ENCODE results near the gene TDRD7.

Gene TDRD7

DNA sequence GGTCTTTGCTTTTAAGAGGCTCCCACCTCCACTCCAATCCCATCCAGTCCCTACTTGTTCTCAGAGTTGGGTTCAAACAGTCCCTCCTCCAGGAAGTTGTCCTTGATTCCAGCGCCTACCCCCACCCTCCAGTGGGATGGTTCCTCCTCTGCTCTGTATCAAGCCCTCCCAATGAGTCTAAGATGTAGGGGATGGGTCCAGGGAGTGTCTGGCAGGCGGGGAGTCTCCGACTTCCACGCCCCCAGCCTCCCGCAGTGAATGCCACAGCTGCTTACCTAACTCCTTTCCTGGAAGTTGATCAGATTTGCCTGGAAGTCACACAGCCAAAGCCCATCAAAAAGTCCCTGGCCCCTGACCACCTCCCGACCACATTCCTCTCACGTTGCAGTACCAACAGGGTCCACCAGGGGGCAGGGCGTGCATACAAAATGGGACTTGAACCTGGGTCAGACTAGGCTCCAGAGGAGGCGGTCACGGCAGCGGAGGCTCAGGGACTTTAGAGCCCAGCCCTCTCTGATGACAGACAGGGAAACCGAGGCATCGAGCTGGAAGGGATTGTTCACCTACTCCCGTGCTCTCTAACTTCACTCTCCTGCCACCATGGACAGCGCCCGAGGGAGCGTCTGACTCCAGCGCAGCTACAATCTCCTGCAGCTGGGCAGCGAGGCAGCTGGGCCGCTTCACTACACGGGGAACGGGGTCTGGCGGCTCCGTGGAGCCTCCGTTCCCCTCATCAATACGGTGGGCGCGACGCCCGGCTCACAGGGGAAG is 25.0 kb upstream of the TDRD7 start:
- H3K9me3 ChIP-seq (ENCODE audit: control insufficient read depth, low read length): no peaks in the 10 kb centered on the region
- H3K4me3 ChIP-seq (ENCODE audit: insufficient read depth, low read depth, low read length, poor library complexity, severe bottlenecking): no peak overlapping the region
- H3K27ac ChIP-seq (ENCODE audit: insufficient read depth, low read length, poor library complexity, severe bottlenecking): no peak overlapping the region
- H3K4me1 ChIP-seq (ENCODE audit: control insufficient read depth, insufficient read depth, low read length, poor library complexity, severe bottlenecking): peaks cover 12% of the 10 kb centered on the region
- peak; percentile 23 to 58 (median 34) for DNase-seq
- peaks cover 6% of the 10 kb centered on the region for H3K27me3 ChIP-seq (replicated peaks; ENCODE audit: control insufficient read depth, insufficient read depth, low read length, poor library complexity, severe bottlenecking)
- H3K36me3 ChIP-seq (ENCODE audit: control insufficient read depth, insufficient read depth, low read length): no peaks in the 10 kb centered on the region

GRCh38 chr9:97387504-97387886 is 24.4 kb upstream of the TDRD7 start:
- no peaks in the 10 kb centered on the region for H3K36me3 ChIP-seq (ENCODE audit: control insufficient read depth, insufficient read depth, low read length)
- no peak overlapping the region for H3K27ac ChIP-seq (ENCODE audit: insufficient read depth, low read length, poor library complexity, severe bottlenecking)
- H3K9me3 ChIP-seq (ENCODE audit: control insufficient read depth, low read length): no peaks in the 10 kb centered on the region
- no peak for DNase-seq
- H3K4me1 ChIP-seq (ENCODE audit: control insufficient read depth, insufficient read depth, low read length, poor library complexity, severe bottlenecking): peaks cover 12% of the 10 kb centered on the region
- no peak overlapping the region for H3K4me3 ChIP-seq (ENCODE audit: insufficient read depth, low read depth, low read length, poor library complexity, severe bottlenecking)
- H3K27me3 ChIP-seq (replicated peaks; ENCODE audit: control insufficient read depth, insufficient read depth, low read length, poor library complexity, severe bottlenecking): peaks cover 6% of the 10 kb centered on the region

GRCh38 chr9:97387936-97388684 is 23.8 kb upstream of the TDRD7 start:
- Histone ChIP-seq H3K4me1 (ENCODE audit: control insufficient read depth, insufficient read depth, low read length, poor library complexity, severe bottlenecking) (peaks cover 12% of the 10 kb centered on the region), H3K9me3 (ENCODE audit: control insufficient read depth, low read length) (no peaks in the 10 kb centered on the region), H3K36me3 (ENCODE audit: control insufficient read depth, insufficient read depth, low read length) (no peaks in the 10 kb centered on the region), H3K4me3 (ENCODE audit: insufficient read depth, low read depth, low read length, poor library complexity, severe bottlenecking) (no peak overlapping the region), H3K27ac (ENCODE audit: insufficient read depth, low read length, poor library complexity, severe bottlenecking) (no peak overlapping the region), H3K27me3 (replicated peaks; ENCODE audit: control insufficient read depth, insufficient read depth, low read length, poor library complexity, severe bottlenecking) (peaks cover 6% of the 10 kb centered on the region)
- no peak for DNase-seq

GRCh38 chr9:97388721-97389238 is 23.1 kb upstream of the TDRD7 start:
- Histone ChIP-seq H3K4me1 (ENCODE audit: control insufficient read depth, insufficient read depth, low read length, poor library complexity, severe bottlenecking) (peaks cover 12% of the 10 kb centered on the region), H3K9me3 (ENCODE audit: control insufficient read depth, low read length) (no peaks in the 10 kb centered on the region), H3K36me3 (ENCODE audit: control insufficient read depth, insufficient read depth, low read length) (no peaks in the 10 kb centered on the region), H3K27ac (ENCODE audit: insufficient read depth, low read length, poor library complexity, severe bottlenecking) (no peak overlapping the region), H3K4me3 (ENCODE audit: insufficient read depth, low read depth, low read length, poor library complexity, severe bottlenecking) (no peak overlapping the region), H3K27me3 (replicated peaks; ENCODE audit: control insufficient read depth, insufficient read depth, low read length, poor library complexity, severe bottlenecking) (peaks cover 6% of the 10 kb centered on the region)
- no peak for DNase-seq

DNA sequence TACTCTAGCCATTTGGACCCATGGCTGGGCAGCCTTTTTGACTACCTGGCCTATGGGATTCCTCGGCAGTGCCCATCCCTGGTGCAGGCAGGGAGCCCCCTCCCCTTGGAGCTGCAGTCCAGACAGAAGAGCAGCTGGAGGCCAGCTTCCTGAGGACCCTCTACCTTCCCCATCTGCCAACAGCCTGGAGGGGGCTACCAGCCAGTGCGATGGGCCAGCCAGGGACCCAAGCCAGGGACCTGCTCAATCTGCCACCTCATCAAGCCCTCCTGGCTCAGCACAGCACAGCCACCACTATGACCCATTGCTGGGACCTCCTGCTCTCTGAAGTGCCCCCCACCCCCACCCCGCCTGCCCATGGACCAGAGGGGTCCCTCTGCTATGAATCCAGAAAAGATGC is 22.6 kb upstream of the TDRD7 start:
- H3K27ac ChIP-seq (ENCODE audit: insufficient read depth, low read length, poor library complexity, severe bottlenecking): no peak overlapping the region
- H3K27me3 ChIP-seq (replicated peaks; ENCODE audit: control insufficient read depth, insufficient read depth, low read length, poor library complexity, severe bottlenecking): peaks cover 6% of the 10 kb centered on the region
- peaks cover 12% of the 10 kb centered on the region for H3K4me1 ChIP-seq (ENCODE audit: control insufficient read depth, insufficient read depth, low read length, poor library complexity, severe bottlenecking)
- no peaks in the 10 kb centered on the region for H3K9me3 ChIP-seq (ENCODE audit: control insufficient read depth, low read length)
- no peaks in the 10 kb centered on the region for H3K36me3 ChIP-seq (ENCODE audit: control insufficient read depth, insufficient read depth, low read length)
- DNase-seq: no peak
- no peak overlapping the region for H3K4me3 ChIP-seq (ENCODE audit: insufficient read depth, low read depth, low read length, poor library complexity, severe bottlenecking)

- H3K27ac ChIP-seq (ENCODE audit: insufficient read depth, low read length, poor library complexity, severe bottlenecking): no peak overlapping the region
- peaks cover 6% of the 10 kb centered on the region for H3K27me3 ChIP-seq (replicated peaks; ENCODE audit: control insufficient read depth, insufficient read depth, low read length, poor library complexity, severe bottlenecking)
- H3K36me3 ChIP-seq (ENCODE audit: control insufficient read depth, insufficient read depth, low read length): no peaks in the 10 kb centered on the region
- peaks cover 12% of the 10 kb centered on the region for H3K4me1 ChIP-seq (ENCODE audit: control insufficient read depth, insufficient read depth, low read length, poor library complexity, severe bottlenecking)
- H3K9me3 ChIP-seq (ENCODE audit: control insufficient read depth, low read length): no peaks in the 10 kb centered on the region
- DNase-seq: no peak
- H3K4me3 ChIP-seq (ENCODE audit: insufficient read depth, low read depth, low read length, poor library complexity, severe bottlenecking): no peak overlapping the region
Observed at GRCh38 chr9:97390791-97391406, 21.0 kb upstream of the TDRD7 start.

GRCh38 chr9:97394881-97395280 is 17.0 kb upstream of the TDRD7 start:
- Histone ChIP-seq H3K4me1 (ENCODE audit: control insufficient read depth, insufficient read depth, low read length, poor library complexity, severe bottlenecking) (no peaks in the 10 kb centered on the region), H3K36me3 (ENCODE audit: control insufficient read depth, insufficient read depth, low read length) (no peaks in the 10 kb centered on the region), H3K27ac (ENCODE audit: insufficient read depth, low read length, poor library complexity, severe bottlenecking) (no peak overlapping the region), H3K9me3 (ENCODE audit: control insufficient read depth, low read length) (no peaks in the 10 kb centered on the region), H3K27me3 (replicated peaks; ENCODE audit: control insufficient read depth, insufficient read depth, low read length, poor library complexity, severe bottlenecking) (no peaks in the 10 kb centered on the region), H3K4me3 (ENCODE audit: insufficient read depth, low read depth, low read length, poor library complexity, severe bottlenecking) (no peak overlapping the region)
- DNase-seq: no peak

DNA sequence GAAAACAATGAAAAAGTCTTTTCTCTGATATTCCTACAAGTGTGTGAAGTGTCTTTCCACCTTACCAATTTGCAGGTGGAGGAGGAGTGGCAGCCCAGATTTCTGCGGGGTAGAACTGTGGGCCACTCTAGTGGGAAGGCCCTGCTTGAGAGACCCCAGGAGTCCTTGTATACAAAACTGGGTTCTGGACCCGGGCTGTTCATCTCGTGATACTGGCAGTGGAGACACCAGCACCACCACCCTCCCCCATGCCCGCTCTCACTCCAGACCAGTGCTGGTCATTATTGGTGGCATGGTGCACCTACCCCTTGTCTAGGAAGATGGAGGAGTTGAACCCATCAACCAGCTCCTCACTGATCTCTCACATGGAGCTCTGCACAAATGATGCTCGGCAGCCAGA is 16.2 kb upstream of the TDRD7 start:
- Histone ChIP-seq H3K27ac (ENCODE audit: insufficient read depth, low read length, poor library complexity, severe bottlenecking) (no peak overlapping the region), H3K4me1 (ENCODE audit: control insufficient read depth, insufficient read depth, low read length, poor library complexity, severe bottlenecking) (no peaks in the 10 kb centered on the region), H3K9me3 (ENCODE audit: control insufficient read depth, low read length) (no peaks in the 10 kb centered on the region), H3K27me3 (replicated peaks; ENCODE audit: control insufficient read depth, insufficient read depth, low read length, poor library complexity, severe bottlenecking) (no peaks in the 10 kb centered on the region), H3K4me3 (ENCODE audit: insufficient read depth, low read depth, low read length, poor library complexity, severe bottlenecking) (no peak overlapping the region), H3K36me3 (ENCODE audit: control insufficient read depth, insufficient read depth, low read length) (no peaks in the 10 kb centered on the region)
- no peak for DNase-seq

- H3K4me3 ChIP-seq (ENCODE audit: insufficient read depth, low read depth, low read length, poor library complexity, severe bottlenecking): no peak overlapping the region
Observed at GRCh38 chr9:97396256-97396655, 15.6 kb upstream of the TDRD7 start.

GRCh38 chr9:97397220-97397619 is 14.7 kb upstream of the TDRD7 start:
- Histone ChIP-seq H3K36me3 (ENCODE audit: control insufficient read depth, insufficient read depth, low read length) (no peaks in the 10 kb centered on the region), H3K4me1 (ENCODE audit: control insufficient read depth, insufficient read depth, low read length, poor library complexity, severe bottlenecking) (no peaks in the 10 kb centered on the region), H3K9me3 (ENCODE audit: control insufficient read depth, low read length) (no peaks in the 10 kb centered on the region), H3K27ac (ENCODE audit: insufficient read depth, low read length, poor library complexity, severe bottlenecking) (no peak overlapping the region), H3K4me3 (ENCODE audit: insufficient read depth, low read depth, low read length, poor library complexity, severe bottlenecking) (no peak overlapping the region), H3K27me3 (replicated peaks; ENCODE audit: control insufficient read depth, insufficient read depth, low read length, poor library complexity, severe bottlenecking) (no peaks in the 10 kb centered on the region)
- DNase-seq: no peak

More at GRCh38 chr9:97396256-97396655, 15.6 kb upstream of the TDRD7 start:
- no peaks in the 10 kb centered on the region for H3K4me1 ChIP-seq (ENCODE audit: control insufficient read depth, insufficient read depth, low read length, poor library complexity, severe bottlenecking)
- no peak for DNase-seq
- no peaks in the 10 kb centered on the region for H3K9me3 ChIP-seq (ENCODE audit: control insufficient read depth, low read length)
- H3K27ac ChIP-seq (ENCODE audit: insufficient read depth, low read length, poor library complexity, severe bottlenecking): no peak overlapping the region
- H3K27me3 ChIP-seq (replicated peaks; ENCODE audit: control insufficient read depth, insufficient read depth, low read length, poor library complexity, severe bottlenecking): no peaks in the 10 kb centered on the region
- no peaks in the 10 kb centered on the region for H3K36me3 ChIP-seq (ENCODE audit: control insufficient read depth, insufficient read depth, low read length)

Data from effector memory CD4-positive, alpha-beta T cell (primary cell).